Activated B cell treated with CpG ODN at 0.5 μM for 24 hours (primary cell): ENCODE measurements around the gene FOXO3. TPM values are rescaled to one million over a fixed set of nuclear protein-coding genes. Genes with fewer than 3 reads are reported as not detected.
A peak's percentile ranks its signal among the peaks of the same experiment; 100 is the strongest.

Experiments used
- ATAC-seq: fragments of 200-7000 bp; cut with Tn5 transposase; one replicate; pipeline ENCODE4 v1.10.0; 2021; ENCODE audit warnings: low read depth, mild to moderate bottlenecking, moderate library complexity
- CTCF ChIA-PET: fragments of 350-600 bp; sonication (Branson Sonifier 250); formaldehyde crosslinking; loops from one replicate; lab custom pipeline; 2021; ENCODE audit warnings: antibody characterized with exemption; lab: Charles Lee
- POLR2A ChIA-PET: fragments of 350-600 bp; sonication (Branson Sonifier 250); formaldehyde crosslinking; loops from one replicate; lab custom pipeline; 2021; ENCODE audit warnings: antibody characterized with exemption; lab: Charles Lee
- DNase-seq: peaks from one replicate; pipeline ENCODE4 v3.0.0; 2022
- H3K27ac Mint-ChIP-seq: one replicate; pipeline ENCODE4 v1.8.0; 2020; ENCODE audit warnings: mixed read lengths
- H3K27me3 Mint-ChIP-seq: one replicate; pipeline ENCODE4 v1.8.0; 2021; ENCODE audit warnings: mixed read lengths
- H3K36me3 Mint-ChIP-seq: one replicate; pipeline ENCODE4 v1.8.0; 2021; ENCODE audit warnings: low read depth, mixed read lengths
- H3K4me1 Mint-ChIP-seq: one replicate; pipeline ENCODE4 v1.8.0; 2021; ENCODE audit warnings: mixed read lengths
- H3K4me3 Mint-ChIP-seq: one replicate; pipeline ENCODE4 v1.8.0; 2020; ENCODE audit warnings: mild to moderate bottlenecking, mixed read lengths
- H3K9me3 Mint-ChIP-seq: one replicate; pipeline ENCODE4 v1.8.0; 2020; ENCODE audit warnings: mixed read lengths
- CTCF ChIP-seq: fragments of 200-600 bp; IDR thresholded peaks from one replicate; pipeline ENCODE4 v1.8.0; 2022; ENCODE audit warnings: antibody characterized with exemption, mild to moderate bottlenecking
- intact Hi-C: fragments of 100-400 bp; cut with micrococcal nuclease; formaldehyde crosslinking; loops from one replicate; pipeline ENCODE4 v1.15.1; 2024
- total RNA-seq: library from RNA; stranded (reverse); gene quantifications from 2 replicates; pipeline ENCODE4 v1.2.3, GENCODE V29; 2022

The FOXO3 gene
- total RNA-seq, 1 donor from 2014 or later: 9.4 TPM

DNA sequence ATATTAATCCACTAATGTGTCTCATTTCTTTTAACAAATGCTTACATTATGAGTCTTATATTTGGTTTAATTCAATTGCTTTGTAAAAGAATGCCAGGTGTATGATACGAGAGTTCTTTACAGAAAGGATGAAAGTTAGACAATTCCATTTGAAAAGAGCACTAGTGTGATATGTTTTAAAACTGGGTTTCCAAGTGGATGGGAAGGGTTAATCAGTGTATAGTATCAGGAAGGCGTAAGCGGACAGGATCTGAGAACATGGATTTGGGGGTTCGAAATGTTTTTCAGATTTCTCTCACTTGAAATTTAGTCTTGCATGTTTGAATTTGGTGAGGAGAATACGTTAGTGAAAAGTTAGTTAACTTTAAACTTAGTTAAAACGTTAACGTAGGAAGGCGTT, 2.6 kb downstream of the FOXO3 start:
- peaks cover 9% of the 10 kb centered on the region for H3K36me3 Mint-ChIP-seq
- peaks cover 58% of the 10 kb centered on the region for H3K4me1 Mint-ChIP-seq
- ChIA-PET CTCF (no interaction called here), POLR2A (interaction anchor here (1.0 kb wide), 1 partner anchor 14 kb away, joined by 3 read pairs; no protein-coding TSS in a partner anchor)
- no peak for ATAC-seq
- TF ChIP-seq CTCF: no peak
- H3K27ac Mint-ChIP-seq: no peak overlapping the region
- intact Hi-C loops: no loop called here
- no peaks in the 10 kb centered on the region for H3K27me3 Mint-ChIP-seq
- H3K9me3 Mint-ChIP-seq: no peaks in the 10 kb centered on the region
- no peak overlapping the region for H3K4me3 Mint-ChIP-seq
- DNase-seq: no peak

DNA sequence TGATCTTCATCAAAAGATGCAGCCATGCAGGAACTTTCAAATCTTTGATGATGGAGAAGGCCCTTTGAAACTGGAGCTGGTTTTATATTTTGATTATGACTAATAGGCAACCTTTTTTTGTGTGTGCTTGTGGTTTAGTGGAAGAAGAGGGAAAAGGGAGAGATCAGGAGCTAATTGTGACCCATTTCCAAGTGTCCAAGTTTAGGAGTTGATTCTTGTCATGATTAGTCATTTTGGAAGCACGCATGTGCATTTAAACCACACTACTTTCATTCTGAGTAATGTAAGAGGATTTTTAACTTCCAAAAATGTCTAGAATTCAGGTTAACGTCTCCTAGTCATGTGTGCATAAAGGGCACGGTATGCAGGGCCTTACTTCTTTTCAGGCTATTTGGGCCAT, 3.5 kb downstream of the FOXO3 start:
- TF ChIP-seq CTCF: no peak
- H3K27me3 Mint-ChIP-seq: no peaks in the 10 kb centered on the region
- peaks cover 62% of the 10 kb centered on the region for H3K4me1 Mint-ChIP-seq
- H3K9me3 Mint-ChIP-seq: no peaks in the 10 kb centered on the region
- intact Hi-C loops: loop anchor here (2.0 kb wide), 1 partner anchor 445 kb away; no protein-coding TSS in a partner anchor
- ChIA-PET POLR2A (interaction anchor here (0.7 to 1.5 kb wide), 2 partner anchors 44 to 531 kb away, joined by 3 to 4 read pairs; partner anchors contain the start of genes CEP57L1 and SESN1), CTCF (interaction anchor here (0.9 kb wide), 1 partner anchor 284 kb away, joined by 3 read pairs; the partner anchor contains the start of gene ARMC2)
- H3K27ac Mint-ChIP-seq: peak overlapping the region; percentile 86
- DNase-seq (no peak), ATAC-seq (no peak)
- peak overlapping the region; percentile 70 for H3K4me3 Mint-ChIP-seq
- peaks cover 12% of the 10 kb centered on the region for H3K36me3 Mint-ChIP-seq

GRCh38 chr6:108565091-108565766, 4.5 kb downstream of the FOXO3 start:
- DNase-seq (no peak), ATAC-seq (peak; percentile 82)
- peaks cover 65% of the 10 kb centered on the region for H3K4me1 Mint-ChIP-seq
- CTCF ChIA-PET: interaction anchor here (1.0 to 1.9 kb wide), 4 partner anchors 27 to 507 kb away, joined by 4 to 11 read pairs (median 6); no protein-coding TSS in a partner anchor
- H3K4me3 Mint-ChIP-seq: peak overlapping the region; percentile 70
- no peaks in the 10 kb centered on the region for H3K9me3 Mint-ChIP-seq
- POLR2A ChIA-PET: interaction anchor here (0.6 to 2.7 kb wide), 8 partner anchors 15 to 530 kb away, joined by 3 to 13 read pairs (median 4); partner anchors contain the start of genes ARMC2, CEP57L1 and SESN1
- intact Hi-C loops: loop anchor here (1.0 to 5.0 kb wide), 5 partner anchors 8 to 743 kb away; partner anchors contain the start of gene SCML4
- H3K27ac Mint-ChIP-seq: peak overlapping the region; percentile 86
- no peak for TF ChIP-seq CTCF
- no peaks in the 10 kb centered on the region for H3K27me3 Mint-ChIP-seq
- peaks cover 17% of the 10 kb centered on the region for H3K36me3 Mint-ChIP-seq

DNA sequence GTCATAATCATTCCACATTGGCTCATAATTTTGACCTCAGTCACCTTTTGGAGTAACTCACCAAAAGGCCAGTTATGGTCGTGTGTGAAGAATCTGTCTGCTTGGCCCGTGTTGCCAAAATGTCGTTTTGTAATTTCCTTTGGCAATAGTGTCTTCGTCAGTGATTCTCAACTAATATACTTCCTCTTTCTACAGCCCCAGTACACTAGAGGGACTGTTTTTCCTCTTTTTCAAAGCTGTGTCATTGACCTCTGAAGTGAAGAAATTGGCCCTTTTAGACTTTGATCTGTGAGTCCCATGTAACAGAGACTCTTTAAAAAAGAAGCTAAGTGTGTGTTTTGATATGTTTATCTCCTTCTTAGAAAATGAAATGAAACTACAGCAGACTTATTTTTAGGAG, 5.2 kb downstream of the FOXO3 start:
- H3K4me1 Mint-ChIP-seq: peaks cover 65% of the 10 kb centered on the region
- ChIA-PET CTCF (interaction anchor here (0.7 to 1.9 kb wide), 7 partner anchors 24 to 507 kb away, joined by 3 to 11 read pairs (median 4); no protein-coding TSS in a partner anchor), POLR2A (interaction anchor here (0.6 to 2.7 kb wide), 11 partner anchors 10 to 529 kb away, joined by 3 to 14 read pairs (median 4); partner anchors contain the start of genes ARMC2 and SESN1)
- ATAC-seq: peak; percentile 45
- TF ChIP-seq CTCF: no peak
- H3K9me3 Mint-ChIP-seq: no peaks in the 10 kb centered on the region
- peak overlapping the region; percentile 70 for H3K4me3 Mint-ChIP-seq
- peak overlapping the region; percentile 86 for H3K27ac Mint-ChIP-seq
- H3K27me3 Mint-ChIP-seq: no peaks in the 10 kb centered on the region
- intact Hi-C loops: loop anchor here (1.0 to 5.0 kb wide), 9 partner anchors 8 to 744 kb away; partner anchors contain the start of gene SCML4
- peaks cover 18% of the 10 kb centered on the region for H3K36me3 Mint-ChIP-seq
- no peak for DNase-seq
